ENCODE data around the gene INPP5A.
"Not testable (repeated sequence)": the region's sequence is repeated elsewhere in the genome, so short reads cannot be mapped to it uniquely, and the experiment has no call there.

INPP5A gene

DNA sequence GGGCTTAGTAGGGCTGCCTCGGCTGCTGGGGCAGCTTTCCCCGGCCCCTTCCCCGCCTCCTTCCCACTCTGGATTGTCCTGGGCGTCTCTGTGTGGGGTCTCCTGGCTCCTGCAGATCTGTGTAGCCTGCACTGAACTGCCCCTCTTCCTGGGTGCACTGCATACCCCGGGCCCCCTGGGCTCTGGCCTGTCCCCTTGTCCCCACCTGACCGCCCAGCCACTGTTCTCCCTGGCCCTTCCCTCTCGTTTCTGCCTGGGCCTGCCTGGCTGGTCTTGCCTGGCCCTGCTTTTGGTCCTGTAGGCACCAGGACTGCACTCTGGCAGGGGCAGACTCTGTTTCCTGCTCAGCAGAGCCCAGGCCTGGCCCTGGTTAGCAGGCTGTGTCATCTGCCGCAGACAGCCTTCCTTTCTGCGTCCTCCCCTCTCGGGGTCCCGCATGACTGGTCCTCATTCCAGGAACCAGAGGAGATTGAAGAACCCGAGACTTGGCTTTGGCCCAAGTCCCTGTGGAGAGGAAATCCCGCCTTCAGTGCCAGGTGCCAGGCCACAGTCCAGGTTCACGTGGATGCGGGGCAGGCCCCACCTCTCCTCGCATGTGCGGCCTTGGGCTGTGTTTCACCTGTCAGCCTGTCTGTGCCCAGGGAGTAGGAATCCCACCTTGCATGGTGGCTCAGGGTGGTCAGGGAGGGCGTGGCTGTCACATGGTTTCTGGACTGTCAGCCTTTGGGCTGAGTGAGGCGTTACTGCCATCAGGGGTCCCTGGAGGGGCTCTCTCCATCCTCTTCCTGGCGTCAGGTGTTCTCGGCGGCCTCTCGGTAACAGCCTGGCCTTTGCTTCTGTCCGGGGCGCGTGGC, 9.2 kb downstream of the INPP5A start:
- no peak for DNase-seq

DNA sequence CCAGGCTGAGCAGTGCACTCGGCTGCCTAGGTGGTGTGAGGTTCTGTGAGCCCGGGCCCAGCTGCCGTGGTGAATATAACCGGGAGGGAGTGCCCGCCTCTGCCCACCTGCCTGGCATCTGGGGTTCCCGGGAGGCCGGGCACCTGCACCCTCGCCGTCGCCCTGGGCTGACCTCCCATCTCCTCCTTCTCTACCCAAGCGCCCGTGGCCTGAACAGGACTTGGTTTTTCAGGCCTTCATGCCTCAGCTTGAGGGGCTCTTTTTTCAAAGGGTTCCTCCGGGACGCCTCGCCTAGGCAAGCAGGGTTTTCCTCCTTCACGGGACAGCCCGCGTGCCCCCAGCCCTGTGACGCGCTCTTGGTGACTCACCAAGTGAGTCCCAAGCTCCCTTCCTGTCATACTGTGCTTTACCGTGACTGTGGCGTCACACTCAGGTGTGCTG, 9.9 kb downstream of the INPP5A start:
- DNase-seq: no peak

DNA sequence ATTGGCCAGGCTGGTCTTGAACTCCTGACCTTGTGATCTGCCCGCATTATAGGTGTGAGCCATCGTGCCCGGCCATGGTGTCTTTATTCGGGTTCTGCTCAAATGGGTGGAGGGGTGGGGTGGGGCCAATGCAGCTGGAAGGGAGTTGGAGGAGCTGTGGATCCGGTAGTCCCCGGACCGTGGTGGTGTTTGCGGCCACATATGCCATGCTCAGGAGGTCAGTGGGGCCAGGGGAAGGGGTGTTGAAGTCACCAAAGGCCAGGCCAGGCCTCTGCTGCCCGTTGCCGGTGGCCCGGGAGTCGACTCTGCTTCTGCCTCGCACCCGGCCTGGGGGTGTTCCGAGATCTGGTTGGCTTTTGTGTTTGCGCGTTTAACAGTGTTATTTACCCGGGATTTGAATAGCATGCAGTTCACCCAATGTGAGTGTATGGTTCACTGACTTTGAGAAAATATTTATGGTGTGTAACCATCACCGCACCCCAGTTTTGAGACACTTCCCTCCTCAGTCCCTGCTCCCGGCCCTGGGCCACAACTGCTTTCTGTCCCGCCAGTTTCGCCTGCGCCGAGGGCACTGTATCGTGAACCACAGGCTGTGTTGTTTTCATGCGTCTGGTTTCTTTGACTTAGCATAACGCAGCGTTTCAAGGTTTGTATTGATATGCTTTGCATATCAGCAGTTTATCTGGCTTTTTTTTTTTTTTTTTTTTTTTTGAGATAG, 10.7 kb downstream of the INPP5A start:
- no peak for DNase-seq

DNA sequence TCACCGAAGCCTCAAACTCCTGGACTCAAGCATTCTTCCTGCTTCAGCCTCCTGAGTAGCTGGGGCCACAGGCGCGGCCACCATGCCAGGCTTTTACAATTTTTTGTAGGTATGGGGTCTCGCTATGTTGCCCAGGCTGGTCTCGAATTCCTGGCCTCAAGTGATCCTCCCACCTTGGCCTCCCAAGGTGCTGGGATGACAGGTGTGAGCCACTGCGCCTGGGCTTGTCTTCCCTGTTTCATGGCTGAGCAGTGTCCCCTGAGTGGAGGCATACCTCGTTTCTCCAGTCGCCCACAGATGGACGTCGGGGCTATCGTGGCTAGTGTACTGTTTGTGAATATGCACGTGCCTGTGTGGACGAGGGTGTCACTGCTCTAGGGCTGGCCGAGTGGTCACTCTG, 11.3 kb downstream of the INPP5A start:
- DNase-seq: no peak

DNA sequence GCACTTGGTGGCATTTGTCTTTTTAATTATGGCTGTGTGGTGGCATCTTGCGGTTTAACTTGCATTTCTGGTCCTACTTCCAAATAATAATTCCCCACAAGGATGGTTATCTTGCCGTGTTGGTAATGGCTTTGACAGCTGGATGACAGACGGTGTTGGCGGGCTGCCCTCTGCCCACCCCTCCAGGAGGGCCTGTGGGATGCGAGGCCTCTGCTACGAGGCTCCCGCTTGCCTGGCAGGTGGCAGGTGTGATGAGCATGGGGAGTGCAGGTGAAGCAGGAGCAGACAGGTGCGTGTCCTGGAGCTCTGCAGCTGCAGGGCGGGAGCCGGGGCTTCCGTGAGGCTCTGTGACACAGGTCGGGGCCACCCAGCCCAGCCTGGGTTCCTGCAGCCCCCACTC, 11.8 kb downstream of the INPP5A start:
- DNase-seq: no peak

DNA sequence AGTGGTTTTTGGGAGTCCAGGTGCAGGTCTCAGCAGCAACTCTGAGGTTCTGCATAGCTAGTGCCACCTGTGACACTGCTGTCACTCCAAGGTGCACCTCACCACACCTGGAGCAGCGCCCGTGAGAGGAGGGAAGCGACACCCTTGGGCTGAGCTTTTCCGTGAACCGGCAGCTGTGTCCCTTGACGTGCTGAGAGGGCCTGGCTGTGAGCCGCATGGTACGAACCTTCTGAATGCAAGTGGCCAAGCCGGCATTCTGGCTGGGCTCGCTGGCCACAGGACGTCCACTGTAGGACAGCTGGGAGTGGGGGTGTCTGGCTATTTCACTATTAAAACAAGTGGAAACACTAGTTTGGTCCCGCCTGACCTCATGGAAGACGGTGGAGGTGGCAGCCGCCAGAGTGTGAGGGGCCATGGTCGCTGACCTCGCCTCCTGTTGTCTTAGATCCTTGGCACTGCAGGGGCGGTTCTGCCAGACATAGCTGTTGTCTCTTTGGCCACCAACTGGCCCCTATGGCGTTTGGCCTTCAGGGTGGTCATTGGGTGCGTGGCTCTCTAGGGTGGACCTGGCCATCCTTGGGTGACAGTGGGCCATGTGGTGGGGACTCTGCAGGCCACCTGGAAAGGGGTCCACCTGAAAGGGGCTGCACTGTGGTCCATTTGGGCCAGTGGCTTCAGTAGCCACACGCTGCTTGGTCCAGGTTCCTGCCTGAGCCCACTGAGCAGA, 12.9 kb downstream of the INPP5A start:
- DNase-seq: no peak

DNA sequence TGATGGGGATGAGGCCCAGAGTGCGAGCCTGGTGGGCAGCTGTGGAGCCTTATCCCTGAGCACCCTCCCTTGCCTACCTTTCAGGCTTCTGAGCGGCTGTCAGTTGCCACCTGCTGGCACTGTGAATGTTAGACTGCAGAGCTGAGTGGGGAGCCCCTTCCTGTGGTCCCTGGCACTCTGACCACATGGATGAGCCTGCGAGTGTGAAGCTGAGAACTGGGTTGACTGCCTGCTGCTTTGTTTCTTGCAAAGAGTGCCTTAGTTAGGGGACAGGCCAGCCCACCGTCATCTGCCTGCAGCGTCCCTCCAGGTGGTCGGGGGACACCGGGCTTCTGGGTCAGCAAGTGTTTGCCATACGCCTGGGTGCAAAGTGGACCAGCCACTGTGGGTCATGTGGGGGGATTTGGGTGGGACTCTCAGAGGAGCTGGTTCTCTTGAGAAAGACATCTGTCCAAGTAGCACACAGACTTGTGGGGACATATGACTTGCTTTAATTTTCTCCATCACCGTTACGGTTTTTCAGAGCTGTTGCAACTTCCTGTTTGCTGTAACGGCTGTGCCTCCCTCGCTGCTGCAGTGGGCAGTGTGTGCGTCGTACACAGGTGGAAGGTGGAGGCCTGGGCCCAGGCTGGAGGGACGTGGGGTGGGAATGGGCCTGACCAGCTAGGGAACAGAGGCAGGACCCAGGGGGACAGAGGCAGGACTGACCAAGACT, 13.7 kb downstream of the INPP5A start:
- no peak for DNase-seq

DNA sequence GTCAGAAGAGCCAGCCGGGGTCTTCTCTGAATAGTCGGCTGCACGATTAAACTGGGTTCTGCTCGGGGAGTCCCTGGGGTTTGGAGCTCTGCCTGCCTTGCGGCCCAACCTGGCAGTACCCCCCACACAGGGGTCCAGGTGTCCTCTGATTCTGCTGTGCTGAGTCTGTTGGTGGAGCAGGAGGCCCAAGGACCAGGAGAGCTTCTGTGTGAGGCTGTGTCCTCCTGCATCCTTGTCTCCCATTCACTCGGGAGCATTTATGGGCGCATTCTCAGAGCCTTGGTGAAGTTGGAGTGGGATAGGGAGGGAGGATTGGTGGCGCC, 14.2 kb downstream of the INPP5A start:
- no peak for DNase-seq

DNA sequence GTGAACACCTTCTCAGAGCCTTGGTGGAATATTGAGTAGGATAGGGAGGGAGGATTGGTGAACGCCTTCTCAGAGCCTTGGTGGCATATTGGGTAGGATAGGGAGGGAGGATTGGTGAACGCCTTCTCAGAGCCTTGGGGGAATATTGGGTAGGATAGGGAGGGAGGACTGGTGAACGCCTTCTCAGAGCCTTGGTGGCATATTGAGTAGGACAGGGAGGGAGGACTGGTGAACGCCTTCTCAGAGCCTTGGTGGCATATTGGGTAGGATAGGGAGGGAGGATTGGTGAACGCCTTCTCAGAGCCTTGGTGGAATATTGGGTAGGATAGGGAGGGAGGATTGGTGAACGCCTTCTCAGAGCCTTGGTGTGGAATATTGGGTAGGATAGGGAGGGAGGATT, 15.0 kb downstream of the INPP5A start:
- DNase-seq: not testable (repeated sequence)

DNA sequence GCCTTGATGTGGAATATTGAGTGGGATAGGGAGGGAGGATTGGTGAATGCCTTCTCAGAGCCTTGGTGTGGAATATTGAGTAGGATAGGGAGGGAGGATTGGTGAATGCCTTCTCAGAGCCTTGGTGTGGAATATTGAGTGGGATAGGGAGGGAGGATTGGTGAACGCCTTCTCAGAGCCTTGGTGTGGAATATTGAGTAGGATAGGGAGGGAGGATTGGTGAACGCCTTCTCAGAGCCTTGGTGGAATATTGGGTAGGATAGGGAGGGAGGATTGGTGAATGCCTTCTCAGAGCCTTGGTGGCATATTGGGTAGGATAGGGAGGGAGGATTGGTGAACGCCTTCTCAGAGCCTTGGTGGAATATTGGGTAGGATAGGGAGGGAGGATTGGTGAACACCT, 16.0 kb downstream of the INPP5A start:
- not testable (repeated sequence) for DNase-seq

DNA sequence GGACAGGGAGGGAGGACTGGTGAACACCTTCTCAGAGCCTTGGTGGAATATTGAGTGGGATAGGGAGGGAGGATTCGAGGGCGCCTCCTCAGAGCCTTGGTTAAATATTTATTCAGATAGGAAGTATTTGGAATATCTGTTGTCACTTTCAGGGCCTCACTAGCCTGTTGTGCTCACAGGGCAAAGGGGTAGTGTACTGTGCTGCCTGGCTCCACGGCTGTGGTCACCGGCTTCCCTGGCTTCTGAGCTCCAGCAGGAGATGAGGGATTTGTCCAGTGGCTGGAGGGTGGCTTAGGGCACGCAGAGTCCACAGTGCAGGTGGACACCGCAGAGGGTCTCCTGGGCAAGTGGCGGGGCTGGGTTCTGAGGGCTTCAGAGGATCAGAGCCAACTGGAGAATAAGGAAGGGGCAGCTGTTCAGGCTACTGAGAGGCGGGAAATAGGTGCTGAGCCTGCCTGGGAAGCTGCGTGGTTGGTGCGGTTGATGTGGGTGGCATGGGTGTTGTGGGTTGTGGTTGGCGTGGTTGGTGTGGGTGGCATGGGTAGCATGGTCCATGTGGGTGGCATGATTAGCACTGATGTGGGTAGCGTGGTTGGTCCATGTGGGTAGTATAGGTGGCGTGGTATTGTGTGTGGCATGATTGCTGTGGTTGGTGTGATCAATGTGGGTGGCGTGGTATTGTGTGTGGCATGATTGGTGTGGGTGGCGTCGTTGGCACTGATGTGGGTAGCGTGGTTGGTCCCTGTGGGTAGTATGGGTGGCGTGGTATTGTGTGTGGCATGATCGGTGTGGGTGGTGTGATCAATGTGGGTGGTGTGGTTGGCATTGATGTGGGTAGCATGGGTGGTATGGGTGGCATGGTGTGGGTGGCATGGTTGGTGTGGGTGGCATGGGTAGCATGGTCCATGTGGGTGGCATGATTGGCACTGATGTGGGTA, 16.7 kb downstream of the INPP5A start:
- no peak for DNase-seq

DNA sequence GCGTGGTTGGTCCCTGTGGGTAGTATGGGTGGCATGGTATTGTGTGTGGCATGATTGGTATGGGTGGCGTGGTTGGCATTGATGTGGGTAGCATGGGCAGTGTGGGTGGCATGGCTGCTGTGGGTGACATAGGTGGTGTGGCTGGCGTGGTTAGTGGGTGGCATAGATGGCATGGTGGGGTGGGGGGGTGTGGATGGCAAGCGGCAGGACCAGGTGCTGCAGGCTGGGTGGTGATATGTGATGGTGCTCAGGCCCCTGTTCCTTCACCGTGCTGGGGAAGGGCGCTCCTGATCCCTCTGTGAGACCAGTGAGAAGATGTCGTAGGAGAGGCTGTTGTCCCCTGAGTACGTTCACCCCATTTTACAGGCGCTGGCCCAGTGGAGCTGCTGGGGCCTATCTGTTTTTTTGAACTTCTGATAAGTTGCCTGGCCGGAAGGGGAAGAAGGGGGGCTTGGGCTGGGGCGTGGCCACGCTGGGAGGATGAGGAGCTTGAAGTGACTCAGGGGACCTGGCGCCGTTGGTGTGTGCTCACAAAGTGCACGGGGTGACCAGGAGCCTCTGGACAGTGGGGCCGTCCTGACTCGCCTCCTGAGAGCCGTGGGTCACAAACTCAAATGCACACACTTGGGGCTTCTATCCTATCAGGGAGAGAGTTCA, 17.5 kb downstream of the INPP5A start:
- no peak for DNase-seq

DNA sequence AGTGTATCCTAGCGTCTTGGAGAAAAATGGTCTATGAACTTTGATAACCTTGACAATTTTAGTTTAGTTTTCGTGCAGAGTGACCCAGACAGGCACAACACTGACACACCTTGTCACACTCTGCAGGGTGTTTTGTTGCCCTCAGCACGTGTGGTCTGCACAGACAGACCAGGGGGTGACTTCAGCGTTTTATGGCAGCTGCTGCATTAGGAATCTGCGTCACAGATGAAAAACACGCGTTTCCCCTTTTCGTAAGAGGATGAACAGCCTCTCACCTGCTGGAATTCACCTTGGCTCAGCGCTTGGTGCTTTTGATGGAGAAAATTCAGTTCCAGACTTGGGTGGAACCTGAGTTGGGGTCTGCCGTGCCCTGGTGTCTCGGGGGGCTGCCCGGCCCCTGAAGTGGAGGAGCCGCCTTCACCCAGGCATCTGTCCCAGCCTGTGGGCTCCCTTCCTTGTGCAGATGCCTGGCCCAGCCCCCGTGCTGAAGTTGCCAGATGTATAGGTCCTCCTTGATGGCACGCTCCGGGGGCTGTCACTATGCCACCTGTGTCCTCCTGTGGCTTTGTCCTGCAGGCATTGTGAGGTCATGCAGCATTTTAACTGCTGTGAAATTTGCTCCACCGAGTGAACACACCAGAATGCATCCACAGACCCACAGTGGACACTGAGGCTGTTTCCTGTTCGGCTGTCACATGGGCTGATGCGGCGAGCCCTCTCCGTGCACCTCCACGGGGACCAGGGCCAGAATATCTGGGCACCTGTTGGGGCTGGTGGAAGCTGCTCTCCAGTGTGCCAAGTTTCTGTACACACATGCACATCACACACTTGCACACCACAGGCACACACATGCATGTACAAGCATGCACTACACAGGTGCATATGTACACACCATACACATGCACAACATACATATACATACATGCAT, 18.3 kb downstream of the INPP5A start:
- no peak for DNase-seq

DNA sequence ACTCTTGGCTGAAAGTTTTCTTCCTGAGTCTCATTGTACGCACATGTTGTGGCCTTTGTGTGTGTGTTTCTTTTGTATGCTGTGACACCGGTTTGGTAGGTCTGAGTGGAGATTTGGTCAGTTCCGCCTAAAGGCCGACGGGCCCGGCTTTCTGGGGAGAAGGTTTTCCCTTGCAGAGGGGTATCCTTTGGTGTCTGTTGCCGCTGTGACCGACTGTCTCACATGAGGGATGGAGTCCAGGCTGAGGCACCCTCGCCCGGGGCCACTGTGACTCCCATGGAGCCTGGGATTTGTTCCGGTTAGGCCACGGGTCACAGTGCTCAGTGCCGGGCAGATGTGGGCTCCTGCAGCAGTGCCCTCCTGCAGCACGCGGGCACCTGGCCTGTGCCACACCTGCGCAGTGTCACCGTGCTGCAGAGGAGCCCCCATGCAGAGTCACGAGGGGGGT, 19.4 kb downstream of the INPP5A start:
- no peak for DNase-seq

DNA sequence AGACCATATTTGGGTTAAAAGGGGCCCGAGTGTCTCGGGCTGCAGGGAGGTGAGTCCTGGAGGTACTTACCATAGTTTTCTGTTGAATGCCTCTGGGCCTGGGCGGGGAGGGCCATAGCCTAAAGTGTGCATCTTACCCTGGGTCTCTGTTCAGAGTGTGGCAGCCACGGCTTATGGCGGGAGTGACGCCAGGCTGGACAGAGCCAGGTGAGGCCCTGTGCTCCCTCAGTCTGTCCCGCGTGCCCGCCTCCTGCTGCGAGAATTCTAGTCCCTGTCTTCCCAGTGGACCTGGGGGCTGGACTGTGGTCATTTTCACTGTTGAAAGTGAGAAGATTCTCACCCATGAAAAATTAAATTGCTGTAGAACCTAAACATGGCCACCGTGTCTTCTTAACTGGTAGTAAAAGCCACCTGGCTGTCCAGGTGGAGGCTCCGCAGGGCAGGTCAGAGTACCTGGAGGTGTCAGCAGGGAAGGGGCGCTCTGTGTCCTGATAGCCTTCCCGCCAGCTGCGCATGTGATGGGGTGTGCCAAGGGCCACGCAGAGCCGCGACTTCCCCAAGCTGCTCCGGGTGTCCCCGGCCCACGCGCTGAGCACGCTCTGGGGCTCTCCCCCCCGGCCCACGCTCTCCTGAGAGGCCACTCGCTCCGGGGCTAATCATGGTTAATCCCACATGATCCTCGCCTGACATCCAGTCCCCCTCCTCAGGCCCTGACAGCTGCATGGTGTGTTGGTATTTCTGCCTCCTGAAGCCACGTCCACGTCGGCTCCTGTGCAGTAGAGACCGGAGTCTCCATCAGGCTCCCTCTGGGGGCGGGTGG, 20.3 kb downstream of the INPP5A start:
- no peak for DNase-seq

DNA sequence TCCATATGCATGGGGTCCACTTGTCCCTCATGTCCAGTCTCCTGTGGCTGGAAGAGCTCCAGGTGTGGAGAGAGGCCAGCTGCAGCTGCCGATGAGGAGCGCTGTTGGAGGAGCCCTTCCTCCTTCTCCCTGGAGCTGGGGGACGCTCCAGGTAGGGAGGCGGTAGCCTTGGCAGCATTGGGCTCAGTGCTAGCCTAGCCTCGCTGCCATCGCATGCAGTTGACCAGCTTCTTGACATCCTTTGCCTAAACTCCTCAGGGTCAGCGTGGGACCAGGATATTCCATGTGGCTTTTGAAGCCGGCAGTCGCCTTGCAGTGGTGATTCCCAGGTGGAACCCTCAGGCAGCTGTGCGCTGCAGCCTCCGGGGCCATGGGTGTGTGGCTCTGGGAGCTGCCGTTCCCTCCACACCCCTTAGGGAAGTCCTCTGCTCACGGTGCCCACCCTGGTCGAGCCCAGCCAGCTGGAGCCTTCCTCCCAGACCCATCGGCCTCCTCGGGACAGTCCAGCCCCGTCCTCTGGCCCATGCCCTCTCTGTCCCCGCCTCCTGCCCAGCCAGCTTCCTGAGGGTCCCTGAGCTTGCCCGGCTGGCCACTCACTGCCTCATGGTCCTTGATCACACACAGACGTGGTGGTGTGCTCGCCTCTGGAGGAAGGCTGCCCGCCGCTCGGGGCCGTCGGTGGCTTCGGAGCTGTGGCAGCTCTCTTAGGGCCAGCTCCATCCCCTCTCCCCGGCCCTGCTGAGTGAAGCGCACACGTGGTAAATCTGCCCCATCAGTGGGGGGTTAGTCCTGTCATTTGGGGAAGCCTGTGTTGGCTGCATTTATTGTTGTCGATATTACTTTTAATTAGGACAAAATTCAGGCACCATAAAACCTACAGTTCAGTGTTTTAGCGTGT, 21.2 kb downstream of the INPP5A start:
- no peak for DNase-seq

DNA sequence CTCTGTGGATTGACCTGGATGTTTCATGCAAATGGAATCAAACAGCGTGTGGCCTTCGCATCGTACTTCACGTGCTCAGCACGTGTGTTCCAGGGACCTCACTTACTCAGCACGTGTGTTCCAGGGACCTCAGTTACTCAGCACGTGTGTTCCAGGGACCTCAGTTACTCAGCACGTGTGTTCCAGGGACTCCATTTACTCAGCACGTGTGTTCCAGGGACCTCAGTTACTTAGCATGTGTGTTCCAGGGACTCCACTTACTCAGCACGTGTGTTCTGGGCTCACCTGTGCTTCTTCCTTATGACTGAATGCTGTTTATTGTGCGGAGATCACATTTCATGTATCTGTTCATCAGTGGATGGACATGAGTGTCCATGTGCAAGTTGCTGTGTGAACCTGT, 22.0 kb downstream of the INPP5A start:
- DNase-seq: no peak
